Breast epithelium (tissue), 3 donors: Measurements from ENCODE around the gene ANTXR2.

Experiments
- POLR2A ChIP-seq: fragments of 450-650 bp; IDR thresholded peaks from one replicate; pipeline ENCODE4 v1.6.1; 2016; ENCODE audit warnings: antibody characterized with exemption, mild to moderate bottlenecking, moderate library complexity
- POLR2AphosphoS5 ChIP-seq, 3 donors: sonication (generic); formaldehyde crosslinking; IDR thresholded peaks; one replicate each; pipeline ENCODE4 v1.6.1; 2017; ENCODE audit warnings: antibody characterized with exemption in 3 of 3
- TF ChIP-seq, protein P1 (sequence below), 3 donors: fragments of 450-650 bp; IDR thresholded peaks; one replicate each; pipeline ENCODE4 v1.5.1; 2016 to 2017; ENCODE audit warnings: antibody characterized with exemption in 3 of 3, mild to moderate bottlenecking in 3 of 3, moderate library complexity in 3 of 3

GRCh38 chr4:80088471-80088870 lies 15.4 kb upstream of the ANTXR2 start:
- TF ChIP-seq, protein P1, sequence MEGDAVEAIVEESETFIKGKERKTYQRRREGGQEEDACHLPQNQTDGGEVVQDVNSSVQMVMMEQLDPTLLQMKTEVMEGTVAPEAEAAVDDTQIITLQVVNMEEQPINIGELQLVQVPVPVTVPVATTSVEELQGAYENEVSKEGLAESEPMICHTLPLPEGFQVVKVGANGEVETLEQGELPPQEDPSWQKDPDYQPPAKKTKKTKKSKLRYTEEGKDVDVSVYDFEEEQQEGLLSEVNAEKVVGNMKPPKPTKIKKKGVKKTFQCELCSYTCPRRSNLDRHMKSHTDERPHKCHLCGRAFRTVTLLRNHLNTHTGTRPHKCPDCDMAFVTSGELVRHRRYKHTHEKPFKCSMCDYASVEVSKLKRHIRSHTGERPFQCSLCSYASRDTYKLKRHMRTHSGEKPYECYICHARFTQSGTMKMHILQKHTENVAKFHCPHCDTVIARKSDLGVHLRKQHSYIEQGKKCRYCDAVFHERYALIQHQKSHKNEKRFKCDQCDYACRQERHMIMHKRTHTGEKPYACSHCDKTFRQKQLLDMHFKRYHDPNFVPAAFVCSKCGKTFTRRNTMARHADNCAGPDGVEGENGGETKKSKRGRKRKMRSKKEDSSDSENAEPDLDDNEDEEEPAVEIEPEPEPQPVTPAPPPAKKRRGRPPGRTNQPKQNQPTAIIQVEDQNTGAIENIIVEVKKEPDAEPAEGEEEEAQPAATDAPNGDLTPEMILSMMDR (IDR thresholded peaks at IDR 0.05) = no peak
- no peak for TF ChIP-seq POLR2AphosphoS5 (IDR thresholded peaks at IDR 0.05)
- TF ChIP-seq POLR2A = no peak
